ENCODE measurements around the gene RAC3. TPM values are rescaled to one million over a fixed set of nuclear protein-coding genes. Genes with fewer than 3 reads are reported as not detected.

RAC3 gene
- total RNA-seq, 1 donor from 2014 or later, result 46.0 TPM

DNA sequence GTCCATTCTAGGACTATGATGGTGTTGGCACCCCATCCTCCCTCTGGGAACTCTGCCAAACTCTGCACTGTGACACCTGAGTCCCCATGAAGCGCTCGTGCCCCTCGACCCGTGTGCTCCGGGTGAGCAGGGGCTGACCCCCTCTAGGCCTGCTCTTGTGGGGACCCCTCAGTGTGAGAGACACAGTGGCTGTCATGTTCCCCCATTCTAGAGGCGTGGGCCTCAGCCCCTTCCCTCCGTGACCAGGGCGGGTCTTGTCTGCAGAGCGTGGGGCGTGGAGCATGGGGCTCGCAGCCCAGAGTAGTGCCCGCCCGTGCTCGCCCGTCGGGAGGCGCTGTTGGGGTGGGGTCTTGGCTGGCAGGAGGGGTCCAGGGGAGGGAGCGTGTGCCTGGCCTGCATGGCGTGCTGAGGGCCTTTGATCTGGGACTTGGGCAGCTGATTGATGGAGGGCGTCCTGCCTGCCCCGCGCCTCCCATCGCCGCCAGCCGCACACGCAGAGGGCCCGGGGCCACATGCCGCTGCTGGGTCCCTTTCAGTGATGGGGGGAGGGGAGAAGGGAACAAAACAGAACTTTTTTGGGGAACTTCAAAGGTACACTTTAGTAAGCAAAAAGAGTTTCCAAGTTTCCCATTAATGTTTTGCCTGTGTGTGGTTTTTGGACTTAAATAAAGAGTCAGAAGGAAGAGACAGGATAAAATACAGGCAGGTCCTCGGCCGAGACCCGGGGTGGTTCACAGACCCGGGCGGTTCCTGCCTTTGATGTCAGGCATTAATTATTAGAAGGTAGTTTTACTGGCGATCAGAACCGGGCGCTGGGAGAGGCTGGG, 31.3 kb upstream of the RAC3 start:
- Mint-ChIP-seq H3K4me3 (ENCODE audit: unreplicated experiment) (no peak overlapping the region), H3K27me3 (ENCODE audit: unreplicated experiment) (peaks cover 2% of the 10 kb centered on the region), H3K27ac (ENCODE audit: unreplicated experiment) (no peak overlapping the region), H3K4me1 (ENCODE audit: low read depth, unreplicated experiment) (peaks cover 8% of the 10 kb centered on the region), H3K36me3 (ENCODE audit: unreplicated experiment) (no peaks in the 10 kb centered on the region), H3K9me3 (ENCODE audit: unreplicated experiment) (no peaks in the 10 kb centered on the region)
- TF ChIP-seq, protein P1, sequence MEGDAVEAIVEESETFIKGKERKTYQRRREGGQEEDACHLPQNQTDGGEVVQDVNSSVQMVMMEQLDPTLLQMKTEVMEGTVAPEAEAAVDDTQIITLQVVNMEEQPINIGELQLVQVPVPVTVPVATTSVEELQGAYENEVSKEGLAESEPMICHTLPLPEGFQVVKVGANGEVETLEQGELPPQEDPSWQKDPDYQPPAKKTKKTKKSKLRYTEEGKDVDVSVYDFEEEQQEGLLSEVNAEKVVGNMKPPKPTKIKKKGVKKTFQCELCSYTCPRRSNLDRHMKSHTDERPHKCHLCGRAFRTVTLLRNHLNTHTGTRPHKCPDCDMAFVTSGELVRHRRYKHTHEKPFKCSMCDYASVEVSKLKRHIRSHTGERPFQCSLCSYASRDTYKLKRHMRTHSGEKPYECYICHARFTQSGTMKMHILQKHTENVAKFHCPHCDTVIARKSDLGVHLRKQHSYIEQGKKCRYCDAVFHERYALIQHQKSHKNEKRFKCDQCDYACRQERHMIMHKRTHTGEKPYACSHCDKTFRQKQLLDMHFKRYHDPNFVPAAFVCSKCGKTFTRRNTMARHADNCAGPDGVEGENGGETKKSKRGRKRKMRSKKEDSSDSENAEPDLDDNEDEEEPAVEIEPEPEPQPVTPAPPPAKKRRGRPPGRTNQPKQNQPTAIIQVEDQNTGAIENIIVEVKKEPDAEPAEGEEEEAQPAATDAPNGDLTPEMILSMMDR (IDR thresholded peaks at IDR 0.05; ENCODE audit: partially characterized antibody, unreplicated experiment), result no peak
- DNase-seq, result peak; percentile 18

DNA sequence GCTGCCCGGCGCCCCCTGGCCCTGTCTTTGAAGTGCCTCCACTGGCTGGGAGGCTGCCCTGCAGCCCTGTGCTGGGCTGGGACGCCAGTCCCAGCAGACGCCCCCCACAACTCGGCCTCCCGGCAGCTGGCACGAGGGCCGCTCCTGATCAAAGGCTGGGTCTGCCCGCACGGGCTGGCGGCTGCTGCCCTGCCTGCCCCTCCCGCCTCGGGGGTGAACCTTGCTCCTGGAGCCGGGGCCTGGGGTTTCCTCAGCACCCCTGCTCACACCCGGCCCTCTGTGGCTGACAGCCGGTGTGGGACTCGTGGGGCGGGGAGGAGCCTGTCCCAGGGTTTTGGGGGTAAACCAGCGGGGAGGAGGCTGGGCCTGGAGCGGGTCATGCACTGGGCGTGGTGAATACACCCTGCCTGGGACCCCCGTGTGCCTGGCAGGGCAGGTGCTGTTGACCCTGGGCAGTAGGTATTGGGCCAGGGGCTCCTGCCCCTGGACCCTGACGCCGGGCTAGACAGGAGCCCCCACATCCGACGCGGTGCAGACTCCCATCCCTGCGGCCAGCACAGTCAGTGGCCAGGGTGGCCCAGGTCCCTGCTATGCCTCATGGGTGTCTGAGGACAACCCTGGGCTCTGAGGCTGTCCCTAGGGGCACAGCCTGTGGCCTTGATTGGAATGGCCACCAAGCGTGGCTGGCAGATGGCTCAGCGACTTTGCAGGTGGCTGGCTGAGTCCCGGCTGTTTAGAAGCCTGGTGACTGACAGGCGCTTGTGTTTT, 30.5 kb upstream of the RAC3 start:
- peak; percentile 56 for DNase-seq
- TF ChIP-seq, protein P1 (IDR thresholded peaks at IDR 0.05; ENCODE audit: partially characterized antibody, unreplicated experiment), result no peak
- peaks cover 9% of the 10 kb centered on the region for H3K4me1 Mint-ChIP-seq (ENCODE audit: low read depth, unreplicated experiment)
- H3K27ac Mint-ChIP-seq (ENCODE audit: unreplicated experiment), result no peak overlapping the region
- no peaks in the 10 kb centered on the region for H3K36me3 Mint-ChIP-seq (ENCODE audit: unreplicated experiment)
- H3K4me3 Mint-ChIP-seq (ENCODE audit: unreplicated experiment), result no peak overlapping the region
- H3K9me3 Mint-ChIP-seq (ENCODE audit: unreplicated experiment), result peaks cover 2% of the 10 kb centered on the region
- H3K27me3 Mint-ChIP-seq (ENCODE audit: unreplicated experiment), result peaks cover 4% of the 10 kb centered on the region

DNA sequence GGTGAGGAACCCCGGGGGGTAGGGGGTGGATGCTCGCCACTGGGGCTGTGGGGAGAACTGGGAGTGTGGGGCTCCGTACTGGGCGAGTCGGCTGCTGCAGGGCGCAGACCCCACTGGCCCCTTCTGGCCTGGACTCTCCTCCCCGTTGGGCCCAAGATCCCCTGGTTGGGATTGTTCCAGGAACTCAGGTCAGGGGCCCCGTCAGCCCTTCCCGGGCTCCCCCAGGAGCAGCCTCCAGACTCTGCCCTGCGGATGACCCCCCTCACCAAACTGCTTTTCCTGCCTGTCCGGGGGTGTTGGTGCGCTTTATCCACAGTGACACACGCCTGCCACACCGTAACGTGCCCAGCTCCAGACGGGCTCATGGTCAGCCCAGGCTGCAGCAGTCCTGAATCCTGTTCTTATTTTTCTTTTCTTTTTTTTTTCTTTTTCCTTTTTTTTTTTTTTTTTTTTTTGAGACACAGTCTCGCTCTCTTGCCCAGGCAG, 29.9 kb upstream of the RAC3 start:
- H3K4me1 Mint-ChIP-seq (ENCODE audit: low read depth, unreplicated experiment), result peaks cover 15% of the 10 kb centered on the region
- H3K27ac Mint-ChIP-seq (ENCODE audit: unreplicated experiment), result no peak overlapping the region
- DNase-seq, result peak; percentile 13
- H3K4me3 Mint-ChIP-seq (ENCODE audit: unreplicated experiment), result no peak overlapping the region
- H3K36me3 Mint-ChIP-seq (ENCODE audit: unreplicated experiment), result no peaks in the 10 kb centered on the region
- peaks cover 5% of the 10 kb centered on the region for H3K9me3 Mint-ChIP-seq (ENCODE audit: unreplicated experiment)
- H3K27me3 Mint-ChIP-seq (ENCODE audit: unreplicated experiment), result peaks cover 8% of the 10 kb centered on the region
- TF ChIP-seq, protein P1 (IDR thresholded peaks at IDR 0.05; ENCODE audit: partially characterized antibody, unreplicated experiment), result no peak

DNA sequence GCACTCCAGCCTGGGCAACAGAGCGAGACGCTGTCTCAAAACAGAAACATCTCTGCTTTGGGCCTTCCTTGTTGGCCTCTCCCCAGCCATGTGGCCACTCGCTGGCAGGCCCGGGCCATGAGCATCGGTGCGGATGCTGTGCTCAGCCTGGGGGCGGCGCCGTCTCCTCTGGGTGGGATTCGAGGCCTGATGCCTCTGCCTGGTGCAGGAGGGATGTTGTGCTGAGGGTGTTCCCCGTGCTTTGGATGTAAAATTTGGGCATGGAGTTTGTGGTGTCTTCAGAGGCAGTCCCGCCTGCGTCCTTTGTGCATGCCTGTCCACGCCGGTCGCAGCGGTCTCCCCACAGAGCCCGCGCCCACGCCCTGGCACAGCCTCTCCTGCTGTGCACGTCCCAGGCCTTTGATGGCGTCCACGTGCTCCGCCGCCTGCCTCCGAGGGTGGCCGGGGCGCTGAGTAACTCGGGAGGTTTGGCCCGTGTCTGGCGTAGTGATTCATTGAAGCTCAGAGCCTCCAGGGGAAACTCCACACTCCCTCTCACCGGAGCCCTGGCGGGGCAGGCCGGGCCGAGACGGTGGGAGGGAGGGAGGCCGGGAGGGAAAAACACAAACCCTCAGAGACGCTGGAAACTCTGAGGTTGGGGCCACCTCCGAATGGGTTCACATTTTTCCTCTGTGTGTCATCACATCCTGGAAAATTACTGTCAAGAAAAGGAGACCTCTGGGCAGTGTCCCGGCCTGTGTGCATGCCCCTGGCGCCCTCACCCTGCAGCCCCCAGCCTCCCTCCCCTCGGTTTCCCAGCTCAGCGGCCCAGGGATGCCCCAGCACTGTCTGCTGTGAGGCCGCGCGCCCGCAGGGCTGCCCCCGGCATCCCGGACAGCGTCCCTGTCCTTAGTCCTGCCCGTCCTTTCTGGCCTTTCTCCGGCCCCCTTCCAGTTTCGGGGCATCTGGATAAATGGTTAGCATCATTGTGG, 27.8 kb upstream of the RAC3 start:
- DNase-seq, result peak; percentile 30
- Mint-ChIP-seq H3K4me1 (ENCODE audit: low read depth, unreplicated experiment) (peaks cover 14% of the 10 kb centered on the region), H3K27ac (ENCODE audit: unreplicated experiment) (no peak overlapping the region), H3K36me3 (ENCODE audit: unreplicated experiment) (no peaks in the 10 kb centered on the region), H3K9me3 (ENCODE audit: unreplicated experiment) (peaks cover 5% of the 10 kb centered on the region), H3K27me3 (ENCODE audit: unreplicated experiment) (peaks cover 5% of the 10 kb centered on the region), H3K4me3 (ENCODE audit: unreplicated experiment) (no peak overlapping the region)
- TF ChIP-seq, protein P1 (IDR thresholded peaks at IDR 0.05; ENCODE audit: partially characterized antibody, unreplicated experiment), result no peak

Measured in glutamatergic neuron (in vitro differentiated cells).